AG10803 (cell line): ENCODE results near the gene PPFIA1.
A peak's percentile ranks its signal among the peaks of the same experiment; 100 is the strongest.

Experiments used
- DNase-seq: peaks from one replicate; pipeline ENCODE4 v3.0.0; 2010; ENCODE audit warnings: low read depth
- H3K4me3 ChIP-seq: 2 replicates; pipeline ENCODE4 v1.5.1; 2011; ENCODE audit warnings: mild to moderate bottlenecking, low read length, control low read depth
- TF ChIP-seq, protein P1 (sequence below): conservative IDR thresholded peaks from 2 replicates; pipeline ENCODE4 v1.5.1; 2011; ENCODE audit warnings: mild to moderate bottlenecking, low read length, control low read depth, inconsistent platforms

Gene PPFIA1

DNA sequence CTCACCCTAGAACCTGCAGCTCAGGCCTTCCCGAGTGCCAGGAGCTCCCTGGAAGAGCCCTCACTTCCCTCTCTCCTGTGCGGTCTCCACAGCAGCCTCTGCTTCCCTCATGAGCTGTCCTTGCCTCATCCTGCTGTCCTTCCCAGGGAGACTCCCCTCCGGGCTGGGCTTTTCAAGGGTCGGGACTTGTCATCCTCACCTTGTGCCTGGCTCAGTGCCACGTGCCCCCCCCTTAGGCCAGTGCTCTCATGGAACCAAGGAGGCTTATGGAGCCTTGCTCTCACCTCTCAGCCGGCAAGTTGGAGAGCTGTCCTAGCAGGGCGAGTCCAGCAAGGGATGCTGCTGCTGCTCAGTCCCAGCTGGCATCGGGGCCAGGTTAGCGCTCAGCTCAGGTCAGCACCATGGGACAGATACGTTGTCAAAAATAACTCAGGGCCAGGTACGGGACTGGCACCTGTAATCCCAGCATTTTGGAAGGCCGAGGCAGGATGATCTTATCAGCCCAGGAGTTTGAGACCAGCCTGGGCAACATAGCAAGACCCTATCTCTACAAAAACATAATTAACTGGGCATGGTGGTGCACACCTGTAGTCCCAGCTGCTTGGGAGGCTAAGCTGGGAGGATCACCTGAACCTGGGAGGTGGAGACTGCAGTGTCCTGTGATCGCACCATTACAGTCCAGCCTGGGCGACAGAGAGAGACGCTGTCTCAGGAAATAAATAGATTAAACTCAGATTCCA, 141.4 kb downstream of the PPFIA1 start:
- no peak for DNase-seq
- no peak overlapping the region for H3K4me3 ChIP-seq
- TF ChIP-seq, protein P1, sequence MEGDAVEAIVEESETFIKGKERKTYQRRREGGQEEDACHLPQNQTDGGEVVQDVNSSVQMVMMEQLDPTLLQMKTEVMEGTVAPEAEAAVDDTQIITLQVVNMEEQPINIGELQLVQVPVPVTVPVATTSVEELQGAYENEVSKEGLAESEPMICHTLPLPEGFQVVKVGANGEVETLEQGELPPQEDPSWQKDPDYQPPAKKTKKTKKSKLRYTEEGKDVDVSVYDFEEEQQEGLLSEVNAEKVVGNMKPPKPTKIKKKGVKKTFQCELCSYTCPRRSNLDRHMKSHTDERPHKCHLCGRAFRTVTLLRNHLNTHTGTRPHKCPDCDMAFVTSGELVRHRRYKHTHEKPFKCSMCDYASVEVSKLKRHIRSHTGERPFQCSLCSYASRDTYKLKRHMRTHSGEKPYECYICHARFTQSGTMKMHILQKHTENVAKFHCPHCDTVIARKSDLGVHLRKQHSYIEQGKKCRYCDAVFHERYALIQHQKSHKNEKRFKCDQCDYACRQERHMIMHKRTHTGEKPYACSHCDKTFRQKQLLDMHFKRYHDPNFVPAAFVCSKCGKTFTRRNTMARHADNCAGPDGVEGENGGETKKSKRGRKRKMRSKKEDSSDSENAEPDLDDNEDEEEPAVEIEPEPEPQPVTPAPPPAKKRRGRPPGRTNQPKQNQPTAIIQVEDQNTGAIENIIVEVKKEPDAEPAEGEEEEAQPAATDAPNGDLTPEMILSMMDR, result no peak

DNA sequence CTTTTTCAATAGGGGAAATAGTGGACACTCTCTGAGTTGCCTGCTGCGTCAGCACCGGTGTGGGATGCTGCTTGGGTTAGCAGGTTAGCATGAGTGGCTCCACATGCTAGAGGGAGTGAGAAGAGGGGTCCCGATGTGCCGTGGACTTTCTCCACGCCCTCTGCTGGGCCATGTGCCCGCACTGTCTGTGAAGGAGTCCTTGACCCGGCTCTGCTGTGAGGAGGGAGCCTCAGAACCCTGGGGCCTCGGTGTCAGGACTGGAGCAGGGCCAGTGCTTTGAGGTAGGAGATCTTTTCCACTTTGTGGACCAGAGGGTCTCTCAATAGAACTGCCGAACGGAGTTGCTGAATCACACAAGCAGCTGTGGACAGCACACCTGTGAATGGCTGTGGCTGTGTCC, 142.7 kb downstream of the PPFIA1 start:
- DNase-seq, result no peak
- H3K4me3 ChIP-seq, result no peak overlapping the region
- TF ChIP-seq, protein P1, result no peak

GRCh38 chr11:70414341-70415100, 144.0 kb downstream of the PPFIA1 start:
- TF ChIP-seq, protein P1, result no peak
- no peak for DNase-seq
- no peak overlapping the region for H3K4me3 ChIP-seq

GRCh38 chr11:70415191-70415590, 144.7 kb downstream of the PPFIA1 start:
- TF ChIP-seq, protein P1, result peak; percentile 58
- peak; percentile 84 for DNase-seq
- H3K4me3 ChIP-seq, result no peak overlapping the region

DNA sequence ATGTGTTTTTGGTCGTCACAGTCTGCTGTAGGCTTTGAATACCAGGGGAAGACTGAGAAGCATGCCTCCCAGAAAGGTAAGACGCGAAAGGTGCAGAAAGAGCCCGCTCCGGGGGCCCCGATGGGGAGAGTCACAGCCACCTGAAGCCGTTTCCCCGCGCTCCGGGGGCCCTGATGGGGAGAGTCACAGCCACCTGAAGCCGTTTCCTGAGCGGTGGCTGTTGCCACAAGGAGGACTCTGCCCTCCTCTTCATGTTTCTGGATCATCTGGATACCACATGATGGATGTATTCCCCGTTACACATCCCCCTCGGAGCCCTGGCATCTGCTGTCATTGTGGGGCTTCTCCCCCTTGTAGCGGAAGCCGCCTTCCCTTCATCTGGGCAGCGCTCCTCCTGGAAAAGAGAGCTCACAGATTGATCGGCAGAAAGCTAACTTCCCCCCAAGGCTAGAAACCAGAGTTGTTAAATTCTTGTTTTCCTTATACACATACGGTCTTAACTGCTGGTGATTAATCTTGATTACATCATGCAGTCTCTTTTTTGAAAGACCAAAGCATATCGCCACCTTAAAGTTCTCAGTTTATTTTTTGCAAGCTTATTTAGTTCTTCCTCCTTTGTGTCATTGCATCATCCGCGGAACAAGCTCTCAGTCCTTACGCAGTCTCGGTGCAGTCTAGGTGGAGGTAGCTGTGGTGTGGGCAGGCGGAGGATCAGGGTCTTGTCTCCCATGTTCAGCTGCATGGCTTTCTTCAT, 145.3 kb downstream of the PPFIA1 start:
- no peak overlapping the region for H3K4me3 ChIP-seq
- DNase-seq, result peak; percentile 61
- TF ChIP-seq, protein P1, result 0 out of 2 replicates have a peak, but pooled peaks have one; percentile 11

DNA sequence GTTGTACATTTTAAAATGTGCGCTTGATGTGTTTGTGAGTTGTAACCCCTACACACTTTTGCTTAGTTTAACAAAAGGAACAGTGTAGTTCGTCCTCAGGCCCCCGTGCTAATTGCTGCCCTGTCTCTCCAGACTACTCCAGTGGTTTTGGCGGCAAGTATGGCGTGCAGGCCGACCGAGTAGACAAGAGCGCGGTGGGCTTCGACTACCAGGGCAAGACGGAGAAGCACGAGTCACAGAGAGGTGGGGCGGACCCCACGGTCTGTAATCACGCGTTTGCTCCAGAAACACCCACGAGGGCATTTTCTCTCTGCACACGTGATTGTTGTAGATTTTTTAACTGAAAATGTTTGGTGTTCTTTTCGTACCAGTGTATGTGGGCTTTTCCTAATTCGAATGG, 146.4 kb downstream of the PPFIA1 start:
- TF ChIP-seq, protein P1, result no peak
- no peak overlapping the region for H3K4me3 ChIP-seq
- no peak for DNase-seq
